Limb (tissue), 2 donors: ENCODE measurements around the gene TEX44.
"Not testable (repeated sequence)": the region's sequence is repeated elsewhere in the genome, so short reads cannot be mapped to it uniquely, and the experiment has no call there.

Source experiments
- DNase-seq, 2 donors: peaks; one replicate each; pipeline ENCODE4 v3.0.0-alpha.2; 2016; ENCODE audit errors: extremely low spot score in 2 of 2

Gene TEX44

DNA sequence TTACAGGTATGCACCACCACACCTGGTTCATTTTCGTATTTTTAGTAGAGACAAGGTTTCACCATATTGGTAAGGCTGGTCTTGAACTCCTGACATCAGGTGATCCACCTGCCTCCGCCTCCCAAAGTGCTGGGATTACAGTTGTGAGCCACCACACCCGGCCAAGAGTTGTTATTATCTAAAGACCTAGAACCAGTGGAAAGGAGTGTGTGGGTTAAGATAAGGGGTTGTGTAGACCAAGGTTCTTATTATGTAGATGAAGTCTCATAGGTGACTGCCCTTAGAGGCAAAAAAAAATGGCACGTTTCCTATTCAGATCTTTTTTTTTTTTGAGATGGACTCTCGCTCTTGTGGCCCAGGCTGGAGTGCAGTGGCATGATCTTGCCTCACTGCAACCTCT is 21.7 kb upstream of the TEX44 start:
- not testable (repeated sequence) for DNase-seq

DNA sequence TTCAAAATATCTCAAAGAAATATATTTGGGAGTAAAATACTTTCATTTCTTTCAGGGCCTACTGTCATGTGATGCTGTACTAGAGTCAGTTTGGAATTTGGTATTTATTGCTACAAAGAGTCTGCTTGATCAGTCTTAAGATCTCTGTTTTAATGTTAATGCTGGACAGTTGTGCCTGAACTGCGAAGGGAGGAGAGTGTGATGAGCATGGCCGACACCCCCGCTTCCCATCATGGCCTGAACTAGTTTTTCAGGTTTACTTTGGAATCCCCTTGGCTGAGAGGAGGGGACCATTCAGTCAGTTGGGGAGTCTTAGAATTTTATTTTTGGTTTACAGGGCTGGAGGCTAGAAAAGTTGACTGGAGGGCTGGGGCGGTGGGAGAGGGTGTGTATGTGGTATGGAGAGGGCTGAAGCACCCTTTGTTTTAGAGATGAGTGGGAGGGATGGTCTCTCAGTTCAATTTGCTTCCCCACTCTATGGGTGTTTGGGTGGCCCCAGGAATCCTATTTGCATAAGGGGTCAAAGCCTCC is 20.9 kb upstream of the TEX44 start:
- DNase-seq, result no peak

DNA sequence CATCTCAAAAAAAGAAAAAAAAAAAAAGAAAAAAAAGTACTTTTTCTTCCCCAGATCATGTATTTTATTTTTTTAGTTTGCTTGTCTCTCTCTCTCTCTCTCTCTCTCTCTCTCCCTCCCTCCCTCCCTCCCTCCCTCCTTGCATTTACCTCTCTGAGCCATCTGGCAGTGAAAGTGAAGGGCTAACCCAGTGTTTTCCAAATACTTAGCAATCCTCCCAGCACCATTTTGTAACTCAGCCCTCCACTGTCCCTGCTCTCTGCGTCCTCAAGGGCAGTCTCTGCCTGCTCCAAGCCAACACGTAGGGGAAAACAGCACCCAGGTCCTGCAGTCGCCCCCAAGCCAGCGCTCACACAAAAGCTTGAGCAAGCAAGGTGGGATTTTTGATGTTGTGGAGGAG is 19.6 kb upstream of the TEX44 start:
- no peak for DNase-seq

DNA sequence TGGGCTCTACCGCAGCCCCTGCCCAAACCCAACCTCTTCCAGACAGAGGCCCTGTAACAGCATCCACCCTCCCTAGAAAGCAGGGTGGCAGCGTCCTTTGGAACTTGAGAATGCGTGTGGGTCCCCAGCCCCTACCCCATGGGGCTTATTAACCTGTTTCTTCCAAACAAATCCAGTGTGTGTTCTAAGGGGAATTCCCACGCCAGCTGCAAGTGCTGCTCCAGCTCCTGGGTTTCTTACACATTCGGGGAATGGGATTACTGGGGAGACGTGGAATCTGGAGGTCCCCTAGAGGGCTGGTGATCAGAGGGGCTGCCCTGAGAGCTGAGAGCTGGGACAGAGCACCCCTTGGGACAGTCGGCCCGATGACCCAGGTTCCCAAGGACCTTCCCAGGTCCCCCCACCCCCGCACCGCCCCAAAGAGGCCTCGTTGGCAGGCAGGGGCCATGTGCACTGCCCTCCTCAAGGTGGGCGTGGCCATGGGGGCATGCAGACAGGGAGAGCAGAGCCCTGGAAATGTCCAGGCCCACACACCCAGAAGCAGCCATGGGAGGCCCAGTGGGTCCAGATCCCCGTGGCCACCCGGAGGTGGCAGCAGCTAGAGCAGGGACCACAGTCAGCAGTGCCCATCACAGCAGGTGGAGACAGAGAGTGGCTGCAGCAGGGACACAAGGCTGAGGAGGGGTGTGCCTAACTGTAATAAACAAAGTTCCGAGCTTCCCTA is 18.8 kb upstream of the TEX44 start:
- no peak for DNase-seq

DNA sequence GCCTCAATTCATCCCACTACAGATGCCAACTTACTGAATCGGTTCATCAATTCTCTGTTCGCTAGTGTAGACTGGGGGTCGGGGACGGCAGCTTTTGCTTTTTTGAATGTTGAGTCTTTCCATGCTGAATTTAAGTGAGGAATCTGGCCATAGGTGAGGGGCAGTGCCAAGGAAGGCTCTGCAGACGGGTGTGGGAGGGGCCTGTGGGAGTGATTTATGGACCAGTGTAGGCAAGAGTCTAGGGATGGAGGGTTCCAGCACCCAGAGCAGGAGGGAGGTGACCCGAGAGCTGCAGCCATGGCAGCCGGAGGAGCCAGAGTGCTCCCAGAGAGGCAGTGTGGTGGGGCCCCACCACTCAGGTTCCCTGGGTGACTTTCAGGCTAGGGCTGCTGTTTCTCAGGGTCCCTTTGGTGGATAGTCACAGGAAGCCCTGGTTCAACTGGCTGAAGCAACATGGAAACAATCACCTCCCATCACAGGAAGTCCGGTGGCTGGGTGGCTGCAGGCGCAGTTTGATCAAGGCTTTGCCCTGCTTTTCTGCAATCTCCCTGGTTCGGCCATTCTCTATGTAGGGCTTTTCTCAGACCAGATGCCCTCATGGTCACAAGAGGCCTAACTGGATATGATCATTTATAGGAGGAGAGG is 16.9 kb upstream of the TEX44 start:
- DNase-seq, result no peak

DNA sequence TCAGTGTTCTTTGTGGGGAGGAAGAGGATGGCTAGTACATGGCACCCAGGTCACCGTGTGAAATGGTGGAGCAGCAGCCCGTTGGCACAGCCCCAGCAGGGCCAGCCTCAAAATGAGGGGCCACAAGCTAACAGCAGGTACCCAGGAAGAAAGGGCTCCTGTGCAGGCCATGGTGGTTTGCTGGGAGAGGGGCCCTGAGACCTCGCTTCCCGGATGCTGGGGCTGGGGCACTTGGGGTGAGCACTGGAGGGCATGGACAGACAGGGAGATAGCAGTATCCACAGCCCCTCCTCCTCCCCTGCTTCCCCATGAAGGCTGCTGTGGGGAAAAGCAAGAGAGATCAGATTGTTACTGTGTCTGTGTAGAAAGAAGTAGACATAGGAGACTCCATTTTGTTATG is 16.2 kb upstream of the TEX44 start:
- DNase-seq, result no peak

DNA sequence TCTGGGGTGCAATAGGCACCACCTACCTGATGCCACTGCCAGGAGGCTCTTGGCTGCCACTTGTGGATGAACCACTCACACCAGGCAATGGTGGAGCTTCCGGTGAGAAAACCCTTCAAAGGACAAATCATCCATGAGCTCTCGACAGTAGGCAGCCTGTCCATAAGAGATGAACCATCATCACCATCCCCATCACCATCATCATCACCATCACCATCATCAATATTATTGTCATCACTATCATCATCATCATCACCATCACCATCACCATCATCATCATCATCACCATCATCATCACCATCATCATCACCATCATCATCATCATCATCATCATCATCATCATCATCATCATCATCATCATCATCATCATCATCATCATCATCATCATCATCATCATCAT is 14.0 kb upstream of the TEX44 start:
- not testable (repeated sequence) for DNase-seq

DNA sequence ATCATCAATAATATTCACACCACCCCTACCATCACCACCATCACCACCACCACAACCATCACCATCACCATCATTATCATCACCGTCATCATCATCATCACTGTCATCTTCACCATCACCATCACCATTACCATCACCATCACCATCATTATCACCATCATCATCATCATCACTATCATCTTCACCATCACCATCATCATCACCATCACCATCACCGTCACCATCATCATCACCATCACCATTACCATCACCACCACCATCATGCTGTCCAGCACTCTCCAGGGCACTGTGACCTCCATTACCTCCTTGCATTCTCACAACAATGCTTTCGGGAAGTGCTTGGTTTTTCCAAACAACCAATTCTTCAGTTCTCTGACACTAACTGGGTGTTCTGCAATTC is 13.1 kb upstream of the TEX44 start:
- DNase-seq, result no peak

DNA sequence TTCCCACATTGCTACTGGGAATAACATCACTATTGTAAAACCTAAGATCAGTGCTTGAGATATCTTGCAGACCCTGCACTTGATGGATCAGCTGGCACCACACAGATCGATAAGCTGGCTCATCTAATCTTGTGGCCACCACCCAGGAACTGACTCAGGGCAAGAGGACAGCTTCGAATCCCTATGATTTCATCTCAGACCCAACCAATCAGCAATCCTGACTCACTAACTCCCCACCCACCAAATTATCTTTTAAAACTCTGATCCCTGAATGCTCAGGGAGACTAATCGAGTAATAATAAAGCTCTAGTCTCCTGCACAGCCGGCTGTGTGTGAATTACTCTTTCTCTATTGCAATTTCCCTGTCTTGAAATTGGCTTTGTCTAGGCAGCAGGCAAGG is 11.3 kb upstream of the TEX44 start:
- DNase-seq, result no peak

DNA sequence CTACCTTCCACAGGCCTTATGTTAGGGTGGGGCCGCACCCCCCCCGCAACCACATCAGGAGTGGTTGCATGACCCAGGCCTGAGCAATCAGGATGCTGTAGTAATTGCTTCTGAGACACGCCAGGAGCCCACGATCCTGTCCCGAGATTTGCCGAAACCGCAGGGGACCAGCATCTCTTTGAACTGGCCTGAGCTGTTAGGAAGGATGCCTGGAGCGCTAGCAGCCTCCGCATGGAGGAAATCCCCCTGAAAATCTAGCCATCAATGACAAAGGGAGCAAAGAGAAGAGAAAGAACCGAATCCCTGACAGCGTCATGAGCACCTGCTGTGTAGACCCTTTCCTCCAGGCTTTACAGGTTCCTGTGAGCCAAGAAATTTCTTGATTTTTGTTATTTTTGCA is 8.7 kb upstream of the TEX44 start:
- no peak for DNase-seq

DNA sequence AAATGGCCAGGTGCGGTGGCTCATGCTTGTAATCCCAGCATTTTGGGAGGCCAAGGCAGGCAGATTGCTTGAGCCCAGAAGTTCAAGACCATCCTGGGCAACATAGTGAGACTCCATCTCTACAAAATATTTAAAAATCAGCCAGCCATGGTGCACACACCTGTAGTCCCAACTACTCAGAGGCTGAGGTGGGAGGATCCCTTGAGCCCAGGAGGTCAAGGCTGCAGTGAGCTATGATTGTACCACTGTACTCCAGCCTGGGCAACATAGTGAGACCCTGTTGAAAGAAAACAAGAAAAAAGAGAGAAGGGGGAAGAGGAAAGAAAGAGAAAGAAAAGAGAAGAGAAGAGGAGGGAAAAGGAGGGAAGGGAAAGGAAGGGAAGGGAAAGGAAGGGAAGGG is 4.9 kb upstream of the TEX44 start:
- DNase-seq, result not testable (repeated sequence)

DNA sequence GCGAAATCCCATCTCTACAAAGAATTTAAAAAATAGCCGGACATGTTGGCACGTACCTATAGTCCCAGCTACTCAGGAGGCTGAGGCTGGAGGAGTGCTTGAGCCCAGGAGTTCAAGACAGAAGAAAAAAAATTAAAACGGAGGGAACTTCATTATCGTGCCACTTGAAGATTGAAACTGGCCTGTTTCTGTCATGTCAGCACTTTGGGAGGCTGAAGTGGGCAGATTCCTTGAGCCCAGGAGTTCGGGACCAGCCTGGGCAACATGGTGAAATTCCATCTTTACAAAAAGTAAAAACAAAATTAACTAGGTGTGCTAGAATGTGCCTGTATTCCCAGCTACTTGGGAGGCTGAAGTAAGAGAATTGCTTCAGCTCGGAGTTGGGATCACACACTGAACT is 3.0 kb upstream of the TEX44 start:
- no peak for DNase-seq

DNA sequence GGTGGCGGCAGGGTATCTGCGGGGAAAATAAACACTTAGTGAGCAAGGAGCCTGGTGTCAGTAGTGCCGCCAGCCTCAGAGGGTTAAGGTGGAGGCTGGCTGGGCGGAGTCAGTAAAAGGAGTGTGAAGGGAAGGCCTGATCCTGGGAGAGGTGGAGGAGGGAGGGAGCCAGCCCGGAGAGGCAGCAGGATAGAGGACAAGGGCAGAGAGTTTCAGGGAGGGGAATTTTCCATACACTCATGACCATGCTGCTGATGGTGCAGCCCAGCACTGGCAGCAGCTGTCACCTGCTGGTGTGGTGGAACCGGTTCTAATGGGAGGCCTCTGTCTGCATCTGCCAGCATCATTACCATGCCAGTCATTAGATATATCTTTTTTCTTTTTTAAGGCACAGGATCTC is 2.0 kb upstream of the TEX44 start:
- DNase-seq, result no peak

DNA sequence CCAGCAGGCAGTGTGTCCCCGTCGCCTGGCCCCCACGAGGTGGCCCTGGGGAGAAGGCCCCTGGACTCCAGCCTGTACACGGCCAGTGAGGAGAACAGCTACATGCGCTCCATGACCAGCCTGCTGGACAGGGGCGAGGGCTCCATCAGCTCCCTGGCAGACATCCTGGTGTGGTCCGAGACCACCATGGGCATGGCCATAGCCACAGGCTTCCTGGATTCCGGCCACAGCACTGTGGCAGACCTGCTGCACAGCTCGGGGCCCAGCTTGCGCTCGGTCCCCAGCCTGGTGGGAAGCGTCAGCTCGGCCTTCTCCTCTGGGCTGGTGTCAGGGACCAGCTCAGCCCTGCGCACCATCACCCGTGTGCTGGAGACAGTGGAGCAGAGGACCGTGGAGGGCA is 1.0 kb downstream of the TEX44 start:
- no peak for DNase-seq

DNA sequence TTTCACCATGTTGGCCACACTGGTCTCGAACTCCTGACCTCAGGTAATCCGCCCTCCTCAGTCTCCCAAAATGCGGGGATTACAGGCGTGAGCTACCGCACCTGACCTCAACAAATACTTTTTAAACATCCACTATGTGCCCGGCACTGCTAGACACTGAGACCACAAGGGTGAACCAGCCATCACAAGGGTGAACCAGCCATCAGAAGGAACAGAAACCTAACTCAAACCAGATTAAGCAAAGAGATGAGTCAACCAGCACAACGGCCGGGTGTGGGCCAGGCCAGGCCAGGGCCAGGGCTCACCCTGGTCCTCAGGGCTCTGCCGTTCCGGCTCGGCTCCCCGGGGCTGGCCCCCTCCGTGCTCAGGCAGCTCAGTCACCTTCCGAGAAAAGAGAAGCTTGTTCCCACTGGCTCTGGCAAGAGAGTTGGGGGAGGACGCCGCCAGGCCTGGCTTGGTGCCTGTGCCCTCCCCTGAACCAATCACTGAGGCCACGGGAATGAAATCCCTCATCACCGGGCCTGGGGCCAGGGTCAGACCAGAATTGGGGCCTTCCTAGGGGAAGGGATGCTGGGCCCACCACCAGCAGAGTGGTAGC is 4.4 kb downstream of the TEX44 start:
- peak in 1 of 2 donors; percentile 57 for DNase-seq

DNA sequence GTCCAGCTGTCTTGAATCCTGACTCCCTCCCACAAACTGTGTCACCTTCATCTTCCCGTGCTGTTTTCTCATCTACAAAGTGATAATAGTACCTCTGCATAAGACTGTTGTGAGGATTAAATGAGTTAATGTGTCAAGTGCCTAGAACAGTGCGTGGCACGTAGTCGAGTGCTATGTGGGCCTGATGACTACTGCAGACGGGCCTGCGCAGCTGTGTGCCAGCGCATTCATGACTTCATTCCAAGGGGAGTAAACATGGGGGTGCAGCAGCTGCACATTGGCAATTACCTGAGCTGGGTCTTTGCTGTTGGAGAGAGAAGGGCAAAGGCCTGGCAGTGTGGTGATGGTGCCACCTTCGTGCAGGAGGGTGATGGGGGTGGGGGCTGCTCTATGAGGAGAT is 5.0 kb downstream of the TEX44 start:
- DNase-seq, result no peak

DNA sequence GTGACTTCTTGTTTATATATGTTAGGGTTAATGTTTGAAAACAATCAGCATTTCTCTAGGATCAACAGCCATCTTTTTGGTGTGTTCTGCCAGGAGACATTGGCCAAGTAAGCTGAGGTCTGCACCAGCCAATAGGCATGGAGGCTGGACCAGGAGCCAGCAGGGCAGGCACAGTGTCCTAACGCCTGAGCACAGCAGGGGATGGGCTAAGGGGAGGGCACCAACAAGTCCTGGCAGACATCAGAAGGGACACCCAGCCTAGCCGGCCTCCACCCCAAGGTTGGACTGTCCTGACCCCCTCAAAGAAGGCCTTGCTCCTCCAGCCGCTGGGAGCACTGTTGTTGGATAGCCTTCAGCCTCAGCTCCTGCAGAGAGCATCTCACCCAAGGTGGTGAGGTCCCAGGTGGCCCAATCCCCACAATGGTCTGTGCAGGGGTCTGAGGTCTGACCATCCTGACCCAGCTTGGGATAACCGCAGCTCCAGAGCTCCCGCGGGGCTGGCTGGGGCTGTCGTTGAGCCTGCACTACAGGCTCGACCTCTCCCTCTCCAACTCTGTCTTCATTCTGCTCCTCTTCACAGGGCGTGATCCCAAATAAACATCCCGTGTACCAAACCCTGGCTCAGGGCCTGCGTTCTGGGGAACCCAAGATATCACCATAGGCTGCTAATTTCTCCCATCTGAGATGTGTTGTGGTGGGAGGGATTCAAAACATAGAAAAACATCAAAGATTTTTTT is 8.1 kb downstream of the TEX44 start:
- no peak for DNase-seq

DNA sequence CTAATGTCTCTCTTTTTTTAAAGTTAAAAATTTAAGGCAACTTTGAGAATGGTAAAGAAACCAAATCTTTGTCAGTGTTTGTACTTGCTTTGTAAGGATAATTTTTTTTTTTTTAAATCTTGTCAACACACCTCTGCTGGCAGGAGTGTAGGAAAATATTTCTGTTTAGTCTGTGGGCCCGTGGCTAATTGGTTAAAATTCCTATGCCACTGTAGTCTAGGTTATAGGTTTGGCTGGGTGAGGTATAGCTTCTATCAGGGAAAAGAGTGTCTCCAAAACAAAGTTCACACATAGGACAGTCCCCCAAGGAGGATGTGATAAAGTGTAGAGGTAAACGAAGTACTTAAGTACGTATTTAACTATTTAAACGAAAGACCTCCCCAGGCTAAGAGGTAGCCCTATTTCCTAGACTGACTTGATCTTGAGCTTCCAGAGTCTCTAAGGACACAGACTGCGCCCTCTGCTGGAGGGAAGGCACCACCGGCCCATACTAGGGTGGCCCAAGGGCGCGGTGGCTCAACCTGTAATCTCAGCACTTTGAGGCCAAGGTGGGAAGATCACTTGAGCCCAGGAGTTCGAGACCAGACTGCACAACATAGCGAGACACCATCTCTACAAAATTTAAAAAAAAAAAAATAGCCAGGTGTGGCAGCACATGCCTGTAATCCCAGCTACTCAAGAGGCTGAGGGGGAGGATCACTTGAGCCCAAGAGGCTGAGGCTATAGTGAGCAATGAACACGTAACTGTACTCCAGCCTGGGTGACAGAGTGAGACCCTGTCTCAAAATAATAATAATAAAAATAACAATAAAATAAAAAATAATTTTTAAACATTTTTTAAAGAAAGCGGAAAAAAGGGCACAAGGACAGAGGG is 8.9 kb downstream of the TEX44 start:
- peak; percentile 65 to 82 for DNase-seq

DNA sequence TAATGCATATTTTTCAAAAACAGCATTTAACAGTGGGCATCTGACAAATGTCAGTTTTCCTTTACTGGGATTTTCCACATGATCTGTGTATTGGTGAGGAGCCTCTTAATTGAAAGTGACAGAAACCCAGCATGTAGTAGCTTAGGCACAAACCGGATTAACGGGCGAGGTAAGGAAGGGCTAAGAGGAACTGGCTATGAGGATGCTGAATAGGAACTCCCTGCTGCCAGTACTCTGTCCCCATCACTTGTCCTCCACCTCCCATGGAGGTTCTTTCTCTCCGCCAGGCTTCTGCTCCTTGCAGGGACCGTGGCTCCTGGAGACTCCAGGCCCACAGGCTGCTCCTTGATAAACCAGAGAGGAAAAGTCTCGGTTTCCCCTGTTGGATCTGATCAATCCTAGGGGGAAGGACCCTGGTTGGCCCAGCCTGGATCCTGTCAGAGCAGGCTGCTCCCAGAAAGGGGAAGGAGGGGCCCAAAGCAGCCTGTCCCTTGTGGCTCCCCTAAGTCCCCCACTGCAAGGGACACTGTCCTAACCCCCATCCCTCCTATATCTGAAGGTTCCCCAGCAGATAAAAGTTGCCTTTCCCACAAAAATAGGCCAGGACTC is 10.3 kb downstream of the TEX44 start:
- DNase-seq, result no peak

DNA sequence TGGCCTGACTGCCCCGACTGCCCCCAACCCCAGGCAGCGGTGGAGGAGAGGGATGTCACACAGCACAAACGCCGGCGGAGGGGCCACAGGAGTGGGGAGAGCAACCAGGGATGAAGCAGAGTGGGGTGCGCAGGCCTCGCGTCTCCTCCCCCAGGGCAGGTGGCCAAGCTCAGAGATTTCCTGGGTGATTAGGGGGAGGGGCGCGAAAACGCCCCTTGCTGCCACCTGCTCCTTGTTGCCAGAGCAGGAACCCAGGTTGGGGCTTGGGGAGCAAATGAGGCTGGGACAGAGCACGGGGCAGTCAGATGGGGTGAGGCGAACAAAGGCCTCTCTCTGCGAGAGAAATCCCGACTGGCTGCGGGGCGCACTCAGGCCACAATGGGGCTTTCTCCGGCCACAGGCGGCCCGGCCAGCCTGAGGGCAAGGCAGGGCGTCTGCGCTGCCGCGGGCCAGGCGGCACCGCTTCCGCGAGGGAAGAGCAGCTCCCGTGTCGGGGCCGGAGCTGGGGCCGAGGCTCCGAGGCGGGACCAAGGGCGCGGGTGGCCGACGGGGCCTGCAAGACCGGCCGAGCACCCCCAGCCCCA is 11.5 kb downstream of the TEX44 start:
- peak; percentile 62 to 83 for DNase-seq
